GM19372 (cell line): Measurements from ENCODE around the gene DIP2B.

Experiments used
- ATAC-seq: cut with Tn5 transposase; IDR thresholded peaks from one replicate; pipeline ENCODE4 v1.9.1; 2021; ENCODE audit warnings: mild to moderate bottlenecking, low read depth, moderate library complexity; ENCODE audit not compliant: unreplicated experiment

The DIP2B gene

DNA sequence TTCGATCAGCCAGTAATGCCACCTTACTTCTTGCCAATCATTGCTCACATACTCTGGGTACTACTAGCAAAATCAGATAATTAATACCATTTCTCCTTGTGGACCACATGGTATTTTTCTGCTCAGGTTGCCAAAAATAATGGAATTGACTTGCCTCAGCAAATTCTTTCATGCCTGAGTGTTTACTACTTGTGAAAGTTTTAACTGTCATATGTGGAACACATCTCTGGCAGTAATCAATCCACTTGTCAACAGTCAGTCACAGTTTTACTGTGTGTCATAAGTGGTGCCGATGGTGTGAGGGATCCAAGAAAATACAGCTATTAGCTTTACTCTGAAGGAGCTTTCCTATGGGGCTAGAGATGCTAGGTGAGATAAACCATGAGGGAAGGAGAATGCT, 203.8 kb downstream of the DIP2B start:
- ATAC-seq: no peak

DNA sequence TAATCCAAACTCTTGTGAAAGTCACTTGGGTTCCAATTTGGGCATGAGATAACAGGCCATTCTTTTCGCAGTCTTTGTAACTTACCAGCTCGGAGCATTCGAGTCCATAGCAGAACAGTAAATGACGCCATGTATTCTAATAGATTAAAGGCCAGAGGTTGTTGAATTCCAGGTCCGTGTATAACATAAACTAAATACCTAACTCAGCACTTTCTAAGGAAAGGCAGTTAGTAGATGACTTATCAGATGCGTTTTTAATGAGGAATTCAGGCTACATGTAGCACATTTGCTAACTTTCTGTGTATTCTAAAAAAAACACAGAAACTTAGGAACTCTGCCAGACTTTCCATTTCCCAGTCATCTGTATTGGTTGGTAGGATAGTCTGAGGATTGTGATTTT, 206.3 kb downstream of the DIP2B start:
- ATAC-seq: no peak

DNA sequence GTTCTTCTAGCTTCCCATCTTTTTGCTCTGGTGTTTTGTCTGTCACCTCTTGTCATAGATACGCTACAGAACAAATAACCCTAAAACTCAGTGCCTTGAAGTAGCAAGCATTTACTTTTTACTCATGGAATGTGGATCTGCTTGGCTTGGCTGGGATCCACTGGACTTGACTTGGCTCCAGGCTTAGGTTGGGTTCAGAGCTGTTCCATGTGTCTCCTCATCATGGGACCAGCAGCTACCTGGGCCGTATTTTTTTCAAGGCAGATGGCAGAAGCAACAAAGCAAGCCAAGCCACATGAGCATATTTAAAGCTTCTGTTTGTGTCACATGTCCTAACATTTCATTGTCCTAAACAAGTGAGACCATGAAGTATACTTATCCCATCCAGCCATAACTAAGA, 210.4 kb downstream of the DIP2B start:
- ATAC-seq: no peak

DNA sequence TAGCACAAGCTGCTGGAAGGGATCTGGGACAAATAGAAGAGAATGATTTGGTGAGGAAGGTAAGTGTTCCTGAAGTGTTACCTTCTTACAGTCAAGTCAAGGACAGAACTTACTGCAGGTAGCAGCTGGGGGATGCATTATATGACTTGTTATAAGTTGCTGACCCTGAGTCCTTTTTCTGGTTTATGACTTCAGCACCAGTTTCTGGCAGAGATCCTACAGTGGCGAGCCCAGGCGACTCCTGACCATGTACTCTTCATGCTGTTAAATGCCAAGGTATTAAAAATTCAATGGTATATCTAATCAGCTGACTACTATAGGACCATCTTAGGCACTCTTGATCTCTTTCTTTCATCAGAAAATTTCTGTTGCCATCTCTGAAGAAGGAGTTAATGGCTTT, 214.0 kb downstream of the DIP2B start:
- ATAC-seq: no peak

DNA sequence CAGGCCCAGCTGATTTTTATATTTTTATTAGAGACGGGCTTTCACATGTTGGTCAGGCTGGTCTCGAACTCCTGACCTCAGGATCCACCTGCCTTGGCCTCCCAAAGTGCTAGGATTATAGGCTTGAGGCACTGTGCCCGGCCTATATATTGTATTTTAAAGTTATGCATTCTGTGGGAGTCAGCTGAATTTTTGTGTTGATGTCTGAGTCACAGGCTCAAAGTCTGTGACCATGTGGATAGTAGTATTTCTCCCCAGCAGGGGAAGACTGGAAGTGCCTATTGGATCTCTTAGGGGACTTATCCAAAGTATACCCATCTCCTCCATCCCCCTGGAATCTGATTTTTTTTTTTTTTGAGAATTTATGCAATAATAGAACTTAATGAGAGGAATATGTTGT, 215.3 kb downstream of the DIP2B start:
- no peak for ATAC-seq

DNA sequence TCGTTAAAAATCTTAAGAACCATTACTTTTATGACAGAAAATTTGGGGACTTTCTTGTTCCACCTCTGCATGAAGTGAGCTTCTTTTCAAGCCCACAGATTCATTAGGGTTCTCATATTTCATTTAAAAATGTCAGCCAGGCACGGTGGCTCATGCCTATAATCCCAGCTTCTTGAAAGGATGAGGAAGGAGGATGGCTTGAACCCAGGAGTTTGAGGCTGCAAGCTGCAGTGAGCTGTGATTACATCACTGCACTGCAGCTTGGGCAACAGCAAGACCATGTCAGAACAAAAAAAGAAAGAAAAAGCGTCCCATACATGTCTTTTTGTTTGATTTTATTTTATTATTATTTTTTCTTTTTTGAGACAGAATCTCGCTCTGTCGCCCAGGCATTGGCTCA, 215.7 kb downstream of the DIP2B start:
- no peak for ATAC-seq

DNA sequence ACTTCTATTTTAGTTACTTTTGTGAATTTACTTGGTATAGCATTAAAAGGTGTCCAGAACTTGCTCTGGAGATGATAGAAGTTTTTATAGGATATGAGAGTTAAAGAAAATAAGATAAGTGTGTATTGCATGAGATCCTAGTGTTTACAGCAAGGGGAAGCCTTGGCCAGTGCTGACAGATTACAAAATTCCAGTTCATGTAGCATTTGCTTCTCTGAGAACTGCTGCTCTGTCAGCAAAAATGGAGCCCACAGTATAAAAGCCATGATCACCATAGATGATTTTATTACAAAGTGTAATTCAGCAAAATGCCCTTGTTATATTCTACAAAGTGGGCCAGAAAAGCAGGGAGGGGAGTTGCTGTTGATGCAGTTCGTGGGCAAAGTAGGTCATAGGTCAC, 219.1 kb downstream of the DIP2B start:
- no peak for ATAC-seq

DNA sequence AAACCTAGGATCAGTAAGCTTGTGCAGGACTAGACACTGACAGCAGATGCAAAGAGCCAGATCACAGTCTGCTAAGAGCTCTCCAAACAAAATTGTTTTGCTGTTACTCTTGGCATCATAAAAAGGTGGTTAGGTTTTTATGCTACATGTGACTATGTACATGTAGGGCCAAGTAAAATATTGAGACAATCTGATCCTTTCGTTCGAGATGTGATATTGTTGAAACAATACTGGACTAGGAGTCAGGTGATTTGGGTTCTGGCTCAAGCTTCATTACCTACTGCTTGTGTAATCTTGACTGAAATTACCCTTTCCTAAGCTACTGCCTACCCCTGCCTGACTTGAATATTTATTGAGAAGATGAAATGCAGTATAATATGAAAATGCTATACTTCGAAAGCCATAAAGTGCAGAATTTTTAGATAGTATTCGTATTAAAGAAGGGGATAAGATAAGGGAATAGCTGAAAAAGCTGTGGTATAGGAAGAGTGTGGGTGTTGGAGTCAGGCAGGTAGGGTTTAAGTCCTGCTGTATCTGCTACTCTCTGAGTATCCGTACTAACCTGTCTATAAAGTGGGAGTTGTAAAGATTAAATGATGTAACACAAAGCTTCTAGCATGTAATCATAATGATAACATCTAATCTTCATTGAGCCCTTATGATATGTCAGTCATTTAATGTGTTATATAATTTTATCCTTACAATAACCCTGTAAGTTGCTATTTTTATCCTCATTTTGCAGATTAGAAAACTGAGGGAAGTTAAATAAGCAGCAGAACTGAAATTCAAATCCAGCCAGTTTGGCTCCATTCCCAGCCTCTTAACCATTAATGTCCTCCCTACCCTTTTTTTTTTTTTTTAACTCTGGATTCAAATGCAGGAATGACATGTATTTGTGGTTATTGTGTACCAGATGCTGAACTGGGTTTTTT, 220.5 kb downstream of the DIP2B start:
- no peak for ATAC-seq

DNA sequence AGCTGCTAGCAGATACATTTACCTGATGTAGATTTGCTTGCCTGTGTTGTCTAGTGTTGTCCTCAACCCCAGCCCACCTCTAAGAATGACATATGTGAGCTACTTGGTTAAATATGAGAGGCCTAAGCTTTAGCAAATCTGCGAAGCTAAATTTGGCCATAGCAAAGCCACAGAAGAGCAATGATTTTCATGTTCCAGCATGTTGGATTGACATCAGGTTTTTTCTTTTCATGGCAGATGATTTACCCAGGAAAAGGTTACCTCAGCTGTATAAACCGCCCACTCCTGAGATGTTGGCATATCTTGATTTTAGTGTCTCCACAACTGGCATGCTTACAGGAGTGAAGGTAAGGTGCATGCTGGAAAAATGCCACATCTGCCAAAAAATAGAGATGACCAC, 222.7 kb downstream of the DIP2B start:
- ATAC-seq: no peak

DNA sequence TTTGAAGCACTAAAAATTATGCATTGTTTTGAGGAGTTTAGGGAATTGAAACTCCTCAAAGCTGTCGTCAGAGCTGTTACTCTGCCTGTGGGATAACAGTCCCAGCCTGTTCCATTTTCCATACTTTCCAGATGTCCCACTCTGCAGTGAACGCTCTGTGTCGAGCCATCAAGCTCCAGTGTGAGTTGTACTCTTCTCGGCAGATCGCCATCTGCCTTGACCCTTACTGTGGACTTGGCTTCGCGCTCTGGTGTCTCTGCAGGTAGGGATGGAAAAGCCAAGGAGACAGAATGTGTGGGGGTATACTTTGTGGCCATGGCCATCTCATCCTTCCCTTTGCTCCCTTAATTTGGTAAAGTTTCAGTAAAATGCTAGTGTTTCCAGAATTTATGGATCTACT, 223.6 kb downstream of the DIP2B start:
- no peak for ATAC-seq

DNA sequence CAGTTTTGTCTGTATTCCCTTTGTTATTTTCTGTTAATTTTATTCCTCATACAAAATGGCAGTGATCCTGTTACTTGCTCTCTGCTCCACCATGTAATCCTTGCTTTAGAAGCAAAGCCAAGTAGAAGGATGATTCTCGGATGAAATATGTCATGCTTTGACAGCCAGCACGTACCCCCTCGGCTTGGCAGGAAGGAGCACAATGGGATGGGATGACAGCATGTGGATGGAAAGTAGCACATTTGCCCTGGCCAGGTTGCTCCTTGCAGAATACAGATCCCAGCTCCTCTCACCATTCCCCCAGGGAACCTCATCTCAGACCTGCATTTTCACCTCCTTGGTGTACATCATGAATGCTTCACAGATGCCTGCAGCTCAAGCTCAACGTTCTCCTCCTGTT, 224.1 kb downstream of the DIP2B start:
- no peak for ATAC-seq

DNA sequence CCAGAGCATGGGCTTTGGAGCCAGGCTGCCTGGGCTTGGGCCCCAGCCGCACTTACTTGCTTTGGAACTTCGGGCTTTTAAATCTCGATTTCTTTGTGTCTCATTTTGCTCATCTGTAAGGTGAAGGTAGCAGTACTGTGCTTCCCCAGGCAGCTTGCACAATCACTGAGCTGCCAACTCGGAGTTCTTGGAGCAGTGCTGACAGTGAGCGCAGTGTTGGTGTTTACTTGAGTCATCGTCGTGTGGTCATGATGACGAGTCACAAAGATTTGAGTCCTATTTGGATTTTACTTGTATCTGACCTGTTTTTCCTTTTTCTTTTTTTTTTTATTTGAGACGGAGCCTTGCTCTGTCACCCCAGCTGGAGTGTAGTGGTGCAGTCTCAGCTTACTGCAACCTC, 227.8 kb downstream of the DIP2B start:
- no peak for ATAC-seq

DNA sequence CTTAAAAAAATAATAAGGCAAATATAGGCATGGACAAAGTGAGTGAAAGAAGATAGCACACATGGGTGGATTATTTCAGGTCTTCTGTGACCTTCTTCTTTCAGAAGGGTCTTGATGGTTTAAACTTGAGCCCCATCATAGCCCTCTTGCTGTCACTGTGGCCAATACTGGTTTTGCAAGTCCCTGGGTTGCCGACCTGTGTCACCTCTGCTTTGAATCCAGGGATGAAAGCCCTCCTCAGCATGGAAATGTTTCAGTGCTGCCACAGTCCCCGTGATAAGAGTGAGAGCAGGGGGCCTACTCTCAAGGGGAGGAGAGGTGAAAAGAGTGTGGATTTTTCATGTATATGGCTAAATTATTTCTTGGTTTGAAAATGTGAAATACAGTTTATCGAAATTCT, 228.9 kb downstream of the DIP2B start:
- no peak for ATAC-seq

DNA sequence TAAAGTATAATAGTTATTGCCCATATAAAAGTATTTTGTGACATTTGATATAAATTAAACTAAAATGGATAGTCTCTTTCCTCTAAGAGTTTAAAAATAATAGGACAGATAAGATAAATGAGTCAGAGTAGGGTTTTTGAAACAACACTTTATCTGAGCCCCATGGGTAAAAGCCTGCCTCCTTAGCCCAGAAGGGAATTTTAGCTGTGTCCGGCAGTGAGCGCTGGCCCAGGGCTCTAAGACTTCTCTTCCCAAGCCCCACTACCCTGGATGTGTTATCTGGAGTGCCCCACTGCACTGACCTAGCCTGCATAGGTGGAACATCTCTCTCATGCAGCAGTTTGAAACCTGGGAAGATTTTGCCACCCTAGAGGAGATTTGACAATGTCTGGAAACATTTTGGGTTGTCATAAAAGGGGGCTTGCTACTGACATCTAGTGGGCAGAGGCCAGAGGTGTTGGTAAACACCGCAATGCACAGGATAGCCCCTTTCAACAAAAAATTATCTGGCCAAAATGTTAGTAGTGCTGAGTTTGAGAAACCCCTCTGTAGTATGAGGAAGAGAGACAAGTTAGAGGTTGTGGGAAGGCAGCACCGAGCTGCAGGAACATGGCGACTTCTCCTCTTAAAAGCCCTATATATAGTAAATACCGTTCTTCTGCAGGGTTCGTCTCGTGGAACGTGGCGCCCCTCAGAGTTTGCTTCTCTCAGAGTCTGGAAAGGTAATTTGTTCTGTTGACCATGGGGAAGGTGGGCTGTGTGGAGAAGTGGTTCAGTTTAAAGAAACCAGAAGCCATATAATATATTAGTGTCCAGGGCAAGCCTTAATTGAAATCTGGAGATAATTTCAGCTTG, 229.9 kb downstream of the DIP2B start:
- ATAC-seq: no peak

DNA sequence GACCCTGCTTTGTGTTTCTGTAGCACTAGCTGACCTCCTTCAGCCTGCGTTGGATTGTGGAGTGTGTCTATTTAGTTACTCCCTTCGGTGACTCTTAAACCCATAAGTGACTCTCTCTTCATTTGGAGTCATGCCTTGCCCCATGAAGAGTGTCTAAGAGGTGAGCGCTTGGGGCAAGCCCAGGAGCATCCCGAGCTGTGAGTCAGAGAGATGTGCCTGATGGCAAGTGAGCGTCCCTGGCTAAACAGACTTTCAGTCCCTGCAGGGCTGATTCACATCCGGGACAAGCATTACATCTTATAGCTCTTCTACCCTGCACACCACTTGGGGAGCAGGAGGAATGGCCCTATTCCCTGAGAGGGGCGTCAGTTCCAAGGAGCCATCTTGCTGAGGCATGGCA, 234.8 kb downstream of the DIP2B start:
- ATAC-seq: no peak

DNA sequence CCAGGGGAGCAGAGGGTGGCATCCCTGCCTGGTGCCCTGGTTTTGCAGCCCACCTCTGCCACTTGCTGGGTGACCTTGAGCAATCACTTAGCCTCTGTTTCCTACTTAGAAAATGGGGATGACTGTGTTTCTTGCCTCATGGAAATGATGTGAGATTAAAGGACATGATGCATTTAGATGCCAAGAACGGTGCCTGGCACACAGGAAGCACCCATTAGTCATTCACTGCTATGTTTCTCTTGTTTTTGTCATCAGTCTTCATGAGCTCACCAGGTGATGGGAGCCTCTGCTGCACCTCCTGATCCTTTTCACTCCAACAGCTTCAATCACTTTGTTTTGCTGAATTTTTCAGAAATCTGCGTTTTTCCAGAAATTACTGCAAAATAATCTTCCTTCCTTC, 235.5 kb downstream of the DIP2B start:
- no peak for ATAC-seq

DNA sequence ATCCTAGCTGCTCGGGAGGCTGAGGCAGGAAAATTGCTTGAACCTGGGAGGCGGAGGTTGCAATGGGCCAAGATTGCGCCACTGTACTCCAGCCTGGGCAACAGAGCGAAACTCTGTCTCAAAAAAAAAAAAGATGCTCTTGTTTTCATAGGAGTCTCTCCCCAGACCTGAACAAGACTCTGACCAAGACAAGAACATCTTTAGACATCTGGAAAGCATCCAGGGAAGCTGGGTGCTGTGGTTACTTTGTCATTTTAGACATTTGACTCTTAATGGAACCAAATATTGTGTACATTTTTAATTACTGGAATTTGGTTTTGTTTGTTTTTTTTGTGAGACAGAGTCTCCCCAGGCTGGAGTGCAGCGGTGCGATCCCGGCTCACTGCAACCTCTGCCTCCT, 238.0 kb downstream of the DIP2B start:
- no peak for ATAC-seq

DNA sequence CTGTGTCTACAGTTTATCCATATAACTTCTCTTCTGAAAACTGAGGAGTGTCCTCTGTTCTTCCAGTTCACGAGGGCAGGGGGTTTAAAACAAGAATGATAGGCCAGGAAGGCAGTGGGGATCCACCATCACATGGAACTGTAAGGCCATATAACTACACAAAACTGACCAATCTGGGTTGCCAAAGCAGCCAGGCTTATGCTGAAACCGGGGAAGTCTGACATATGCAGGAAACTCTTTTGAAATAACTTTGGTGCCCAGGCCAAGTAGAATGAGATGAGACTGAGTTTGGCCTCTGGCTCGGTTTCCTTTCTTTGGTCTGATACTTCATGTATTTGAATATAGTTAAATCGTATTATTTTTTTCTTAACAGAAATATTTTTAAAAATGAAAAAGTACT, 241.1 kb downstream of the DIP2B start:
- ATAC-seq: no peak

DNA sequence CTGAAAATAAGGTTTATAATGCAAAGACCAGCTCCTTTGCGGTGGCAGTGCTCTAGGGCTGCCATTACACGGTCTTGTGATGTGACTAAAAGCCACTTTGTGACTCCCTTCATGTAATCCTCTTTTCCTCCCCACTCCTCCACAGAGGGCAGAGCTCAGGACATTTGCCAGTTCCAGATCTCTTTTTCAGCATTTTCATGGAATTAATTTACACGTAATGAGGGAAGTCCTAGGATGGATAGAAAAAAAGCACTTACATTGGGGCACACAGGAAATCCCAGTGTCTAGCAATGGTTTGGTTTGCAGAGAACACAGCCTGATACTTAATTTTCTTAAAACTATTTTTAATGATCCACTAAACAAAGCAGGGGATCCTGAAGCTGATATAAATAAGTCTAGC, 241.6 kb downstream of the DIP2B start:
- ATAC-seq: no peak

DNA sequence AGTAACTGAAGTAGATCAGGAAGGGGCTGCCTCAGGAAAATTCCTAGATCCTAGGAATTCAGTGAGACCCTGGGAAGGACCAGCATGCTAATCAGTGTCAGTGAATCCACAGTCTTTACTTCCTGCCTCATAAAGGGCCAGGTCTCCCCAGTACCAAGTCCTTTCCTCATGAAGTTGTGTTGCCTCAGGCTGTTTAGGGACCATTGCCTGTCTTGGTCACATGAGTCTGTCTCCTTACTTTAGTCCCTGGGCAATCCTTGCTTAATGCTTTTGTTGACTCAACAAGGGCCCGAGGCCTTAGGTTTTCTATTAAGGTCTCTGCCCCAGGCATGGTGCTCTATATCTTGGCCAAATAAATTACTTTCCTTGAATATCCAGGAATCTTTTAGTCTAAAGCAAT, 243.0 kb downstream of the DIP2B start:
- ATAC-seq: no peak

DNA sequence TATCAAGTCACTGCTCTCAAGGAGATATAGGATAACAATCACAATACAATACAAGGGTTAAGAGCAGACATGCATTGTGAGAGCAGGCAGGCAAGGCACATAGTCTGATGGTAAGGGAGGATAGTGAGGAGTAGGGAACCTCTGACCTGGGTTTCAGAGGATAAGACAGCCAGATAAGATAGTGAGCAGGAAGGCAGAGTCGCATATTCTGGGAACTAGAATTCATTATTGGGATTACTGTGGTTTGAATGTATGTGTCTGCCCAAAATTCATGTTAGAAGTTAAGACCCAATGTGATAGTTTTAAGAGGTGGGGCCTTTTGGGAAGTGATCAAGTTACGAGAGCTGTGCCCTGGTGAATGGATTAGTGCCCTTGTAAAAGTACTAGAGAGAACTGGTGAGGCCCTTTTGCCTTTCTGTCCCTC, 244.7 kb downstream of the DIP2B start:
- ATAC-seq: no peak

DNA sequence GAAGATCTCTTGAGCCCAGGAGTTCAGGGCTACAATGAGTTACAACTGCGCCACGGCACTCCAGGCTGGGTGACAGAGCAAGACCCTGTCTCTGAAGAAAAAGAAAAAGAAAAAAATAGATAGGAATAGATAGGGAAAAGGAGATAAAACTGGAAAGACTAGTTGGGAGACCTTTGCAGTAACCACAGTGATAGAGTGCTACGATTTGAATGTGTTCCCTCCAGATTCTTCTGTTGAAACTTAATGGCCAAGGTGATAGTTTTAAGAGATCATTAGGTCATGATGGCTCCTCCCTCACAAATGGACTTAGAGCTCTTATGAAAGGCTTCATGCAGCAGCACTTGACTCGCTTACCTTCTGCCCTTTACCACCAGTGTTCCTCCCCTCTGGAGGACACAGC, 245.6 kb downstream of the DIP2B start:
- no peak for ATAC-seq
